K562 (cell line): ENCODE measurements around the gene ANKRD11.

Experiments used
- CTCF ChIP-seq, 3 experiments: IDR thresholded peaks in 2 of 3; conservative IDR thresholded peaks in 1 of 3; 2 replicates each; pipeline ENCODE4 v1.5.1; 2011 to 2012; ENCODE audit warnings: low read length in 3 of 3, mild to moderate bottlenecking in 3 of 3, control low read depth in 2 of 3, improper control_type of control experiment in 1 of 3, inconsistent platforms in 1 of 3, low read depth in 1 of 3, mixed read lengths in 1 of 3, moderate library complexity in 1 of 3; ENCODE audit not compliant: insufficient read depth in 2 of 3
- EP300 ChIP-seq: IDR thresholded peaks from 2 replicates; pipeline ENCODE4 v1.6.1; 2012; ENCODE audit warnings: low read length, improper control_type of control experiment
- NFE2L1 ChIP-seq: fragments of 450-650 bp; IDR thresholded peaks from 2 replicates; pipeline ENCODE4 v1.6.1; 2016; ENCODE audit warnings: missing genetic modification characterization, low read depth, mild to moderate bottlenecking, missing compliant biosample characterization, moderate library complexity, borderline replicate concordance
- POLR2AphosphoS5 ChIP-seq: IDR thresholded peaks from 2 replicates; pipeline ENCODE4 v1.6.1; 2011; ENCODE audit warnings: mild to moderate bottlenecking, low read depth, low read length, moderate library complexity; ENCODE audit not compliant: control insufficient read depth, insufficient read depth
- RAD51 ChIP-seq: fragments of 450-650 bp; IDR thresholded peaks from 2 replicates; pipeline ENCODE4 v1.7.1; 2016; ENCODE audit warnings: low read depth, mild to moderate bottlenecking, borderline replicate concordance

- no peak for TF ChIP-seq POLR2AphosphoS5
- no peak for TF ChIP-seq CTCF (IDR thresholded peaks at IDR 0.05 in 2 of 3, conservative IDR thresholded peaks at IDR 0.05 in 1 of 3; ENCODE audit: insufficient read depth in 2 of 3, low read depth in 1 of 3, low read length in 3 of 3)
- TF ChIP-seq NFE2L1: no peak
- no peak for TF ChIP-seq RAD51
- TF ChIP-seq EP300: no peak
Observed at GRCh38 chr16:89233678-89234490, 256.5 kb downstream of the ANKRD11 start.
